GM23338 (cell line): ENCODE measurements around the gene CPNE5. TPM values are rescaled to one million over a fixed set of nuclear protein-coding genes. Genes with fewer than 3 reads are reported as not detected.

ENCODE experiments used
- ATAC-seq: fragments of 200-7000 bp; cut with Tn5 transposase; 3 replicates; pipeline ENCODE4 v1.9.1; 2020
- DNase-seq: peaks from one replicate; pipeline ENCODE4 v3.0.0-alpha.2; 2015; ENCODE audit warnings: low spot score
- H2AFZ ChIP-seq: fragments of 200-600 bp; sonication (generic); 2 replicates; pipeline ENCODE4 v1.8.0; 2016; ENCODE audit warnings: antibody characterized with exemption, mild to moderate bottlenecking, moderate library complexity
- H3F3A ChIP-seq: fragments of 200-600 bp; sonication (generic); replicated peaks from 2 replicates; pipeline ENCODE4 v1.8.0; 2017; ENCODE audit warnings: antibody characterized with exemption, mixed run types, low read depth
- H3K27ac ChIP-seq: fragments of 200-600 bp; sonication (generic); 2 replicates; pipeline ENCODE4 v1.6.1; 2016; ENCODE audit warnings: low read depth
- H3K27me3 ChIP-seq: fragments of 200-600 bp; sonication (generic); 2 replicates; pipeline ENCODE4 v1.8.0; 2016; ENCODE audit warnings: mild to moderate bottlenecking, mixed run types, moderate library complexity; ENCODE audit not compliant: insufficient read depth
- H3K36me3 ChIP-seq: fragments of 200-600 bp; sonication (generic); 2 replicates; pipeline ENCODE4 v1.8.0; 2016; ENCODE audit warnings: mild to moderate bottlenecking; ENCODE audit not compliant: insufficient read depth
- H3K4me1 ChIP-seq: fragments of 200-600 bp; sonication (generic); 2 replicates; pipeline ENCODE4 v1.8.0; 2016; ENCODE audit warnings: mild to moderate bottlenecking, moderate library complexity; ENCODE audit not compliant: insufficient read depth
- H3K4me2 ChIP-seq: fragments of 200-600 bp; sonication (generic); 2 replicates; pipeline ENCODE4 v1.7.1; 2017; ENCODE audit warnings: mixed run types
- H3K4me3 ChIP-seq: fragments of 200-600 bp; sonication (generic); 2 replicates; pipeline ENCODE4 v1.6.1; 2016; ENCODE audit warnings: mixed run types
- H3K79me2 ChIP-seq: fragments of 200-600 bp; sonication (generic); replicated peaks from 2 replicates; pipeline ENCODE4 v1.8.0; 2017; ENCODE audit warnings: mild to moderate bottlenecking; ENCODE audit not compliant: insufficient read depth
- H3K9me2 ChIP-seq: fragments of 200-600 bp; sonication (generic); 2 replicates; pipeline ENCODE4 v1.8.0; 2017; ENCODE audit not compliant: insufficient read depth
- H4K20me1 ChIP-seq: fragments of 200-600 bp; sonication (generic); replicated peaks from 2 replicates; pipeline ENCODE4 v1.8.0; 2017; ENCODE audit warnings: mild to moderate bottlenecking; ENCODE audit not compliant: insufficient read depth
- H3K27ac Mint-ChIP-seq: 2 replicates; pipeline ENCODE4 v1.8.0; 2020; ENCODE audit warnings: inconsistent platforms, mild to moderate bottlenecking, moderate library complexity, mixed read lengths
- H3K27me3 Mint-ChIP-seq: 3 replicates; pipeline ENCODE4 v1.8.0; 2022; ENCODE audit warnings: low read depth, mild to moderate bottlenecking, moderate library complexity, mixed read lengths, inconsistent platforms; ENCODE audit not compliant: insufficient read depth, poor library complexity
- H3K36me3 Mint-ChIP-seq: 3 replicates; pipeline ENCODE4 v1.8.0; 2021; ENCODE audit warnings: low read depth, mild to moderate bottlenecking, inconsistent platforms, moderate library complexity, mixed read lengths
- H3K4me1 Mint-ChIP-seq: 3 replicates; pipeline ENCODE4 v1.8.0; 2020; ENCODE audit warnings: mild to moderate bottlenecking, inconsistent platforms, mixed read lengths
- H3K4me3 Mint-ChIP-seq: 3 replicates; pipeline ENCODE4 v1.8.0; 2021; ENCODE audit warnings: moderate library complexity, mild to moderate bottlenecking, inconsistent platforms, mixed read lengths
- H3K9me3 Mint-ChIP-seq: 3 replicates; pipeline ENCODE4 v1.8.0; 2020; ENCODE audit warnings: moderate library complexity, mild to moderate bottlenecking, inconsistent platforms, mixed read lengths
- CTCF ChIP-seq, 2 experiments: fragments of 200-600 bp in 1 of 2; sonication (generic) in 1 of 2; conservative IDR thresholded peaks; 2 replicates each; pipeline versions ENCODE4 v1.5.1 to v1.6.1; 2016 to 2017; ENCODE audit warnings: antibody characterized with exemption in 2 of 2, low read depth in 2 of 2, mild to moderate bottlenecking in 2 of 2, moderate library complexity in 1 of 2
- ETS1 ChIP-seq: IDR thresholded peaks from 2 replicates; pipeline ENCODE4 v1.6.1; 2016; ENCODE audit warnings: antibody characterized with exemption
- EZH2 ChIP-seq: fragments of 200-600 bp; sonication (generic); IDR thresholded peaks from one replicate; pipeline ENCODE4 v1.8.0; 2017; ENCODE audit warnings: antibody characterized with exemption, mild to moderate bottlenecking, low read depth; ENCODE audit not compliant: unreplicated experiment
- NANOG ChIP-seq: IDR thresholded peaks from 2 replicates; pipeline ENCODE4 v1.6.1; 2016; ENCODE audit warnings: antibody characterized with exemption, borderline replicate concordance
- ZNF331 ChIP-seq: fragments of 250-450 bp; sonication (Bioruptor Pico); IDR thresholded peaks from 2 replicates; pipeline ENCODE4 v1.5.0; 2020; ENCODE audit warnings: low read depth, mild to moderate bottlenecking, moderate library complexity
- ZNF462 ChIP-seq: fragments of 250-450 bp; sonication (Bioruptor Pico); IDR thresholded peaks from 2 replicates; pipeline ENCODE4 v1.5.0; 2020; ENCODE audit warnings: mild to moderate bottlenecking, moderate library complexity
- polyA plus RNA-seq: library from polyadenylated mRNA; unstranded; fragments of >200 nt; fragmentation: Nextera tagmentation; extraction: Ambion mirVana; gene quantifications from 2 replicates; pipeline ENCODE4 v1.2.1, GENCODE V29; 2016
- total RNA-seq: library from RNA; depleted of rRNA; stranded (reverse); fragments of >200 nt; shearing (Covaris generic); gene quantifications from 2 replicates; pipeline ENCODE4 v1.2.3, GENCODE V29; 2014

The CPNE5 gene
- total and polyA plus RNA-seq, 2 experiments from 2014 or later = 0.14 to 0.42 TPM

- no peak for TF ChIP-seq CTCF (conservative IDR thresholded peaks at IDR 0.05; ENCODE audit: low read depth in 2 of 2)
- TF ChIP-seq ZNF331 (CRISPR knock-in tag) = no peak
- no peak for TF ChIP-seq EZH2
- TF ChIP-seq ETS1 = no peak
- TF ChIP-seq NANOG = no peak
Observed at GRCh38 chr6:36871686-36872085, 32.4 kb upstream of the CPNE5 start (continued).

GRCh38 chr6:36867471-36868224, 28.4 kb upstream of the CPNE5 start:
- H3K36me3 ChIP-seq = peaks cover 32% of the 10 kb centered on the region
- no peak for DNase-seq
- H3K4me1 ChIP-seq = no peaks in the 10 kb centered on the region
- no peaks in the 10 kb centered on the region for H3K27me3 ChIP-seq
- H3K4me3 ChIP-seq = no peak overlapping the region
- H3K4me3 Mint-ChIP-seq = no peak overlapping the region
- H3K27me3 Mint-ChIP-seq = peaks cover 3% of the 10 kb centered on the region
- H3K9me3 Mint-ChIP-seq = no peaks in the 10 kb centered on the region
- H3K79me2 ChIP-seq = peaks cover 98% of the 10 kb centered on the region
- H3K9me2 ChIP-seq = no peaks in the 10 kb centered on the region
- ATAC-seq = peak; percentile 32; the same call in 2 of the 3 replicates
- H3F3A ChIP-seq = no peaks in the 10 kb centered on the region
- no peak overlapping the region for H3K4me2 ChIP-seq
- peak overlapping the region; percentile 42; the same call in 1 of the 2 replicates for H3K27ac Mint-ChIP-seq
- H2AFZ ChIP-seq = no peak overlapping the region
- peaks cover 39% of the 10 kb centered on the region for H3K4me1 Mint-ChIP-seq
- H3K36me3 Mint-ChIP-seq = peaks cover 57% of the 10 kb centered on the region
- H4K20me1 ChIP-seq = peaks cover 60% of the 10 kb centered on the region
- H3K27ac ChIP-seq = no peak overlapping the region
- TF ChIP-seq ZNF462 (CRISPR knock-in tag) (no peak), ETS1 (no peak), CTCF (conservative IDR thresholded peaks at IDR 0.05; ENCODE audit: low read depth in 2 of 2) (no peak)
